ENCODE measurements around the gene RPL41.

The RPL41 gene

DNA sequence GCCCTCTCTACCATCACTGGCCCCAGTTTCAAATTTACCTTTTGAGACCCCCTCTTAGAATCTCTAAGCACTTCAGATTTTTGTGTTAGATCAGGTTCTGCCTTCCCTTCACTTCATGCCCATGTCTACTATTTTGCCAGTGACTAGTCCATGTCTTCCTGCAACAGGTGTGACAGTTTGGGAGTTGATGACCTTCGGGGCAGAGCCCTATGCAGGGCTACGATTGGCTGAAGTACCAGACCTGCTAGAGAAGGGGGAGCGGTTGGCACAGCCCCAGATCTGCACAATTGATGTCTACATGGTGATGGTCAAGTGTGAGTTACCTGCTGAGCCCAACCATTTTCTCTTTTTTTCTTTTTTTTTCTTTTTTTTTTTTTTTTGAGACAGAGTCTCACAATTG, 17.8 kb upstream of the RPL41 start:
- Histone ChIP-seq H4K5ac (ENCODE audit: low read length) (no peak overlapping the region), H3K18ac (ENCODE audit: low read length) (no peak overlapping the region), H3K4me1 (ENCODE audit: control insufficient read depth, low read depth, low read length) (no peaks in the 10 kb centered on the region), H2BK5ac (ENCODE audit: low read length) (no peak overlapping the region), H3K4me2 (ENCODE audit: low read length) (no peak overlapping the region), H3K4ac (ENCODE audit: low read depth, low read length) (no peak overlapping the region), H2AK5ac (ENCODE audit: low read length) (no peak overlapping the region), H3K36me3 (ENCODE audit: control insufficient read depth, insufficient read depth, low read length) (peaks cover 2% of the 10 kb centered on the region), H3K4me3 (ENCODE audit: low read length) (no peak overlapping the region), H3K27me3 (ENCODE audit: insufficient read depth, low read length, poor library complexity) (no peaks in the 10 kb centered on the region), H3K27ac (ENCODE audit: low read depth, low read length) (no peak overlapping the region), H2BK120ac (ENCODE audit: low read depth, low read length) (no peak overlapping the region), H3K9ac (ENCODE audit: low read length) (no peak overlapping the region), H2BK15ac (replicated peaks; ENCODE audit: low read depth) (no peak overlapping the region), H4K8ac (ENCODE audit: low read depth, low read length) (no peak overlapping the region), H3K79me2 (ENCODE audit: control insufficient read depth, insufficient read depth, low read length) (no peaks in the 10 kb centered on the region), H3K79me1 (ENCODE audit: low read length) (no peaks in the 10 kb centered on the region), H3K56ac (ENCODE audit: low read length) (no peak overlapping the region), H3K23ac (ENCODE audit: low read length) (no peak overlapping the region)
- whole genome bisulfite sequencing (ENCODE audit: extremely low coverage, insufficient coverage, low lambda C conversion rate), result no CpG with 5 or more reads among the region's 3 CpGs
- no peak for DNase-seq

DNA sequence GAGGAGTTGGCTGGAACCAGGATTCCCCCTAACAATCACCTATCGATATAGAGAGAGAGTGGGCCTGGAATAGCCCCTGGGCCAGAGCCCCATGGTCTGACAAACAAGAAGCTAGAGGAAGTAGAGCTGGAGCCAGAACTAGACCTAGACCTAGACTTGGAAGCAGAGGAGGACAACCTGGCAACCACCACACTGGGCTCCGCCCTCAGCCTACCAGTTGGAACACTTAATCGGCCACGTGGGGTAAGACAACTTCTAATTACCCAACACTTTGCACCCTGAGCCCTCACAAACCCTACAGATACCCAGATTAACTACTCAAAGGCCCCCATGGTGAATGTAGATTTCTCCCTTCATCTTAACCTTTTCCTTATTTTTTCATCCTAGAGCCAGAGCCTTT, 16.6 kb upstream of the RPL41 start:
- Histone ChIP-seq H3K36me3 (ENCODE audit: control insufficient read depth, insufficient read depth, low read length) (peaks cover 2% of the 10 kb centered on the region), H2BK5ac (ENCODE audit: low read length) (no peak overlapping the region), H2BK15ac (replicated peaks; ENCODE audit: low read depth) (no peak overlapping the region), H2AK5ac (ENCODE audit: low read length) (no peak overlapping the region), H3K79me2 (ENCODE audit: control insufficient read depth, insufficient read depth, low read length) (peaks cover 4% of the 10 kb centered on the region), H3K27ac (ENCODE audit: low read depth, low read length) (no peak overlapping the region), H3K4me2 (ENCODE audit: low read length) (no peak overlapping the region), H4K8ac (ENCODE audit: low read depth, low read length) (no peak overlapping the region), H3K4me3 (ENCODE audit: low read length) (no peak overlapping the region), H3K27me3 (ENCODE audit: insufficient read depth, low read length, poor library complexity) (no peaks in the 10 kb centered on the region), H3K56ac (ENCODE audit: low read length) (no peak overlapping the region), H3K4me1 (ENCODE audit: control insufficient read depth, low read depth, low read length) (no peaks in the 10 kb centered on the region), H3K23ac (ENCODE audit: low read length) (no peak overlapping the region), H3K9ac (ENCODE audit: low read length) (no peak overlapping the region), H2BK120ac (ENCODE audit: low read depth, low read length) (no peak overlapping the region), H3K79me1 (ENCODE audit: low read length) (no peaks in the 10 kb centered on the region), H4K5ac (ENCODE audit: low read length) (no peak overlapping the region), H3K18ac (ENCODE audit: low read length) (no peak overlapping the region), H3K4ac (ENCODE audit: low read depth, low read length) (no peak overlapping the region)
- no CpG with 5 or more reads among the region's 4 CpGs for WGBS (ENCODE audit: extremely low coverage, insufficient coverage, low lambda C conversion rate)
- no peak for DNase-seq

DNA sequence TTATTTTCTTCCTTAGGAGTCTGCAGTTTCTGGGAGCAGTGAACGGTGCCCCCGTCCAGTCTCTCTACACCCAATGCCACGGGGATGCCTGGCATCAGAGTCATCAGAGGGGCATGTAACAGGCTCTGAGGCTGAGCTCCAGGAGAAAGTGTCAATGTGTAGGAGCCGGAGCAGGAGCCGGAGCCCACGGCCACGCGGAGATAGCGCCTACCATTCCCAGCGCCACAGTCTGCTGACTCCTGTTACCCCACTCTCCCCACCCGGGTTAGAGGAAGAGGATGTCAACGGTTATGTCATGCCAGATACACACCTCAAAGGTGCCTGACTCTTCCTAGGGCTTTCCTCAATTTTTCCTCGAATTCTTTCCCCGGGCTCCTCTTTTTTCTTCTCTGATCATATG, 15.4 kb upstream of the RPL41 start:
- H2AK5ac ChIP-seq (ENCODE audit: low read length), result no peak overlapping the region
- no peak overlapping the region for H2BK15ac ChIP-seq (replicated peaks; ENCODE audit: low read depth)
- no peak for DNase-seq
- no peak overlapping the region for H3K4me3 ChIP-seq (ENCODE audit: low read length)
- H2BK120ac ChIP-seq (ENCODE audit: low read depth, low read length), result no peak overlapping the region
- no peak overlapping the region for H3K23ac ChIP-seq (ENCODE audit: low read length)
- peaks cover 2% of the 10 kb centered on the region for H3K36me3 ChIP-seq (ENCODE audit: control insufficient read depth, insufficient read depth, low read length)
- no peak overlapping the region for H3K4me2 ChIP-seq (ENCODE audit: low read length)
- no peak overlapping the region for H3K56ac ChIP-seq (ENCODE audit: low read length)
- no peak overlapping the region for H3K18ac ChIP-seq (ENCODE audit: low read length)
- no peaks in the 10 kb centered on the region for H3K4me1 ChIP-seq (ENCODE audit: control insufficient read depth, low read depth, low read length)
- no peak overlapping the region for H2BK5ac ChIP-seq (ENCODE audit: low read length)
- no peak overlapping the region for H3K4ac ChIP-seq (ENCODE audit: low read depth, low read length)
- no peak overlapping the region for H3K27ac ChIP-seq (ENCODE audit: low read depth, low read length)
- no peaks in the 10 kb centered on the region for H3K79me1 ChIP-seq (ENCODE audit: low read length)
- no peak overlapping the region for H4K5ac ChIP-seq (ENCODE audit: low read length)
- no CpG with 5 or more reads among the region's 14 CpGs for WGBS (ENCODE audit: extremely low coverage, insufficient coverage, low lambda C conversion rate)
- no peak overlapping the region for H3K9ac ChIP-seq (ENCODE audit: low read length)
- peaks cover 16% of the 10 kb centered on the region for H3K79me2 ChIP-seq (ENCODE audit: control insufficient read depth, insufficient read depth, low read length)
- no peaks in the 10 kb centered on the region for H3K27me3 ChIP-seq (ENCODE audit: insufficient read depth, low read length, poor library complexity)
- H4K8ac ChIP-seq (ENCODE audit: low read depth, low read length), result no peak overlapping the region

DNA sequence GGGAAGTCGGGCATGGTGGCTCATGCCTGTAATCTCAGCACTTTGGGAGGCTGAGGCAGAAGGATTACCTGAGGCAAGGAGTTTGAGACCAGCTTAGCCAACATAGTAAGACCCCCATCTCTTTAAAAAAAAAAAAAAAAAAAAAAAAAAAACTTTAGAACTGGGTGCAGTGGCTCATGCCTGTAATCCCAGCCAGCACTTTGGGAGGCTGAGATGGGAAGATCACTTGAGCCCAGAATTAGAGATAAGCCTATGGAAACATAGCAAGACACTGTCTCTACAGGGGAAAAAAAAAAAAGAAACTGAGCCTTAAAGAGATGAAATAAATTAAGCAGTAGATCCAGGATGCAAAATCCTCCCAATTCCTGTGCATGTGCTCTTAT, 13.8 kb upstream of the RPL41 start:
- Histone ChIP-seq H3K4me3 (ENCODE audit: low read length) (no peak overlapping the region), H3K79me2 (ENCODE audit: control insufficient read depth, insufficient read depth, low read length) (peaks cover 29% of the 10 kb centered on the region), H3K23ac (ENCODE audit: low read length) (no peak overlapping the region), H3K27ac (ENCODE audit: low read depth, low read length) (no peak overlapping the region), H3K4ac (ENCODE audit: low read depth, low read length) (no peak overlapping the region), H4K8ac (ENCODE audit: low read depth, low read length) (no peak overlapping the region), H3K79me1 (ENCODE audit: low read length) (peaks cover 2% of the 10 kb centered on the region), H3K27me3 (ENCODE audit: insufficient read depth, low read length, poor library complexity) (no peaks in the 10 kb centered on the region), H3K4me2 (ENCODE audit: low read length) (no peak overlapping the region), H2BK5ac (ENCODE audit: low read length) (no peak overlapping the region), H2BK120ac (ENCODE audit: low read depth, low read length) (no peak overlapping the region), H3K4me1 (ENCODE audit: control insufficient read depth, low read depth, low read length) (peaks cover 2% of the 10 kb centered on the region), H4K5ac (ENCODE audit: low read length) (no peak overlapping the region), H3K18ac (ENCODE audit: low read length) (no peak overlapping the region), H2BK15ac (replicated peaks; ENCODE audit: low read depth) (no peak overlapping the region), H3K56ac (ENCODE audit: low read length) (peak overlapping the region; percentile 51), H2AK5ac (ENCODE audit: low read length) (no peak overlapping the region), H3K9ac (ENCODE audit: low read length) (peak overlapping the region; percentile 23), H3K36me3 (ENCODE audit: control insufficient read depth, insufficient read depth, low read length) (peaks cover 7% of the 10 kb centered on the region)
- no peak for DNase-seq
- no CpG with 5 or more reads among the region's 1 CpG for WGBS (ENCODE audit: extremely low coverage, insufficient coverage, low lambda C conversion rate)

DNA sequence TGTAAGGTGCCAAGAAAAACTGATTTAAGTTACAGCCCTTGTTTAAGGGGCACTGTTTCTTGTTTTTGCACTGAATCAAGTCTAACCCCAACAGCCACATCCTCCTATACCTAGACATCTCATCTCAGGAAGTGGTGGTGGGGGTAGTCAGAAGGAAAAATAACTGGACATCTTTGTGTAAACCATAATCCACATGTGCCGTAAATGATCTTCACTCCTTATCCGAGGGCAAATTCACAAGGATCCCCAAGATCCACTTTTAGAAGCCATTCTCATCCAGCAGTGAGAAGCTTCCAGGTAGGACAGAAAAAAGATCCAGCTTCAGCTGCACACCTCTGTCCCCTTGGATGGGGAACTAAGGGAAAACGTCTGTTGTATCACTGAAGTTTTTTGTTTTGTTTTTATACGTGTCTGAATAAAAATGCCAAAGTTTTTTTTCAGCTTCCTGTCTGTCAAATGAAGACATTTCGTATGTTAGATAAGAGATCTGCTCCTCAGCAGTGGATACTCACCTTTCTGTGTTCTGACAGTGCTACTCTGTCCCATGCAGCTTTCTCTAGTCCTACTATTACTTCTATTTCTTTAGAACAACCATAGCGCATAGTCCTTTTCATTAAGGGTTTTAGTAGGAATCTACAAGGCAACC, 13.2 kb upstream of the RPL41 start:
- WGBS (ENCODE audit: extremely low coverage, insufficient coverage, low lambda C conversion rate), result no CpG with 5 or more reads among the region's 6 CpGs

DNA sequence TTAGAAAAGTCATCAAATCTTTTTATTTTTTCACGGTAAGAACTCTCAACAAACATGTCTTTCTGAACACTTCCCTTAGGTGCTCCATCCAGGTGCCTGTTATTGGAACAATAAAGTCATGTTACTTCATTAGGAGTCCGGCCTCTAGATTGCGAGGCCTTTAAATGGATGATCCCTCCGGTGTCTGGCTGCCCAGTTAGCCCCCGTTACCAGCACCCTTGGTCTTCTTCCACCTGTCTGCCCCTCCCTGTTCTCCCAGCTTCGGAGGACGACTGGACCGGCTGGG, 12.7 kb upstream of the RPL41 start:
- H3K79me2 ChIP-seq (ENCODE audit: control insufficient read depth, insufficient read depth, low read length), result peaks cover 29% of the 10 kb centered on the region
- no peak overlapping the region for H2BK15ac ChIP-seq (replicated peaks; ENCODE audit: low read depth)
- peaks cover 2% of the 10 kb centered on the region for H3K79me1 ChIP-seq (ENCODE audit: low read length)
- no peak overlapping the region for H2AK5ac ChIP-seq (ENCODE audit: low read length)
- H3K36me3 ChIP-seq (ENCODE audit: control insufficient read depth, insufficient read depth, low read length), result peaks cover 5% of the 10 kb centered on the region
- H3K23ac ChIP-seq (ENCODE audit: low read length), result no peak overlapping the region
- H3K18ac ChIP-seq (ENCODE audit: low read length), result peak overlapping the region; percentile 78
- H3K27me3 ChIP-seq (ENCODE audit: insufficient read depth, low read length, poor library complexity), result no peaks in the 10 kb centered on the region
- peak overlapping the region; percentile 93 for H3K27ac ChIP-seq (ENCODE audit: low read depth, low read length)
- no peak overlapping the region for H2BK120ac ChIP-seq (ENCODE audit: low read depth, low read length)
- H4K8ac ChIP-seq (ENCODE audit: low read depth, low read length), result peak overlapping the region; percentile 43
- peak overlapping the region; percentile 97 for H3K56ac ChIP-seq (ENCODE audit: low read length)
- peak overlapping the region; percentile 94 for H3K9ac ChIP-seq (ENCODE audit: low read length)
- WGBS (ENCODE audit: extremely low coverage, insufficient coverage, low lambda C conversion rate), result no CpG with 5 or more reads among the region's 8 CpGs
- no peak overlapping the region for H4K5ac ChIP-seq (ENCODE audit: low read length)
- H3K4ac ChIP-seq (ENCODE audit: low read depth, low read length), result peak overlapping the region; percentile 81
- H3K4me1 ChIP-seq (ENCODE audit: control insufficient read depth, low read depth, low read length), result peaks cover 2% of the 10 kb centered on the region
- peak overlapping the region; percentile 80 for H3K4me3 ChIP-seq (ENCODE audit: low read length)
- DNase-seq, result no peak
- no peak overlapping the region for H2BK5ac ChIP-seq (ENCODE audit: low read length)
- H3K4me2 ChIP-seq (ENCODE audit: low read length), result peak overlapping the region; percentile 79

More for the DNA sequence above, 13.2 kb upstream of the RPL41 start:
- Histone ChIP-seq H3K79me2 (ENCODE audit: control insufficient read depth, insufficient read depth, low read length) (peaks cover 29% of the 10 kb centered on the region), H3K27me3 (ENCODE audit: insufficient read depth, low read length, poor library complexity) (no peaks in the 10 kb centered on the region), H3K18ac (ENCODE audit: low read length) (no peak overlapping the region), H3K4ac (ENCODE audit: low read depth, low read length) (no peak overlapping the region), H3K79me1 (ENCODE audit: low read length) (peaks cover 2% of the 10 kb centered on the region), H2BK120ac (ENCODE audit: low read depth, low read length) (no peak overlapping the region), H3K4me1 (ENCODE audit: control insufficient read depth, low read depth, low read length) (peaks cover 2% of the 10 kb centered on the region), H2BK5ac (ENCODE audit: low read length) (no peak overlapping the region), H3K9ac (ENCODE audit: low read length) (peak overlapping the region; percentile 94), H3K23ac (ENCODE audit: low read length) (no peak overlapping the region), H3K27ac (ENCODE audit: low read depth, low read length) (no peak overlapping the region), H3K4me2 (ENCODE audit: low read length) (peak overlapping the region; percentile 5), H3K4me3 (ENCODE audit: low read length) (no peak overlapping the region), H3K56ac (ENCODE audit: low read length) (peak overlapping the region; percentile 97), H4K8ac (ENCODE audit: low read depth, low read length) (no peak overlapping the region), H4K5ac (ENCODE audit: low read length) (no peak overlapping the region), H3K36me3 (ENCODE audit: control insufficient read depth, insufficient read depth, low read length) (peaks cover 7% of the 10 kb centered on the region), H2BK15ac (replicated peaks; ENCODE audit: low read depth) (no peak overlapping the region), H2AK5ac (ENCODE audit: low read length) (no peak overlapping the region)
- DNase-seq, result no peak

Data from mesendoderm (in vitro differentiated cells).